Chondrocyte (in vitro differentiated cells): ENCODE measurements around the gene SND1. TPM values are rescaled to one million over a fixed set of nuclear protein-coding genes. Genes with fewer than 3 reads are reported as not detected.

Experiments used
- DNase-seq: peaks from one replicate; pipeline ENCODE4 v3.0.0; 2021; ENCODE audit warnings: mixed read lengths, low spot score
- H3K27ac Mint-ChIP-seq: one replicate; pipeline ENCODE4 v1.8.0; 2021; ENCODE audit warnings: mild to moderate bottlenecking, moderate library complexity, mixed read lengths; ENCODE audit not compliant: unreplicated experiment
- H3K27me3 Mint-ChIP-seq: 2 replicates; pipeline ENCODE4 v1.8.0; 2021; ENCODE audit warnings: low read depth, mixed read lengths
- H3K36me3 Mint-ChIP-seq: 2 replicates; pipeline ENCODE4 v1.8.0; 2021; ENCODE audit warnings: low read depth, mixed read lengths
- H3K4me1 Mint-ChIP-seq: 2 replicates; pipeline ENCODE4 v1.8.0; 2021; ENCODE audit warnings: low read depth, mild to moderate bottlenecking, mixed read lengths
- H3K4me3 Mint-ChIP-seq: one replicate; pipeline ENCODE4 v1.8.0; 2021; ENCODE audit warnings: mild to moderate bottlenecking, moderate library complexity, mixed read lengths; ENCODE audit not compliant: unreplicated experiment
- H3K9me3 Mint-ChIP-seq: 2 replicates; pipeline ENCODE4 v1.8.0; 2021; ENCODE audit warnings: low read depth, mixed read lengths
- CTCF ChIP-seq: fragments of 200-600 bp; sonication (generic); IDR thresholded peaks from 2 replicates; pipeline ENCODE4 v1.5.0; 2021; ENCODE audit warnings: antibody characterized with exemption, mild to moderate bottlenecking, moderate library complexity
- total RNA-seq: library from RNA; stranded (reverse); gene quantifications from 3 replicates; pipeline ENCODE4 v1.2.1, GENCODE V29; 2021

The SND1 gene
- total RNA-seq, 1 donor from 2014 or later: 229 TPM

- no peak for DNase-seq
- Mint-ChIP-seq H3K27me3 (no peaks in the 10 kb centered on the region), H3K4me1 (peaks cover 14% of the 10 kb centered on the region), H3K4me3 (no peak overlapping the region), H3K36me3 (no peaks in the 10 kb centered on the region), H3K9me3 (no peaks in the 10 kb centered on the region), H3K27ac (no peak overlapping the region)
- no peak for TF ChIP-seq CTCF
Measured at GRCh38 chr7:128042012-128042411, 390.0 kb downstream of the SND1 start.

- H3K36me3 Mint-ChIP-seq: no peaks in the 10 kb centered on the region
- H3K9me3 Mint-ChIP-seq: no peaks in the 10 kb centered on the region
- H3K4me1 Mint-ChIP-seq: peaks cover 14% of the 10 kb centered on the region
- H3K27ac Mint-ChIP-seq: no peak overlapping the region
- H3K27me3 Mint-ChIP-seq: no peaks in the 10 kb centered on the region
- TF ChIP-seq CTCF: no peak
- no peak for DNase-seq
- H3K4me3 Mint-ChIP-seq: no peak overlapping the region
Measured at GRCh38 chr7:128044064-128044463, 392.1 kb downstream of the SND1 start.

- H3K4me1 Mint-ChIP-seq: peaks cover 14% of the 10 kb centered on the region
- H3K9me3 Mint-ChIP-seq: no peaks in the 10 kb centered on the region
- H3K4me3 Mint-ChIP-seq: no peak overlapping the region
- no peaks in the 10 kb centered on the region for H3K36me3 Mint-ChIP-seq
- DNase-seq: no peak
- no peak for TF ChIP-seq CTCF
- no peaks in the 10 kb centered on the region for H3K27me3 Mint-ChIP-seq
- no peak overlapping the region for H3K27ac Mint-ChIP-seq
Measured at GRCh38 chr7:128045158-128045557, 393.2 kb downstream of the SND1 start.

- no peak for TF ChIP-seq CTCF
- Mint-ChIP-seq H3K4me3 (no peak overlapping the region), H3K27me3 (no peaks in the 10 kb centered on the region), H3K36me3 (no peaks in the 10 kb centered on the region), H3K27ac (no peak overlapping the region), H3K4me1 (peaks cover 9% of the 10 kb centered on the region), H3K9me3 (no peaks in the 10 kb centered on the region)
- DNase-seq: no peak
Measured at GRCh38 chr7:128045766-128046165, 393.8 kb downstream of the SND1 start.

GRCh38 chr7:128052404-128052803, 400.4 kb downstream of the SND1 start:
- Mint-ChIP-seq H3K36me3 (no peaks in the 10 kb centered on the region), H3K27me3 (no peaks in the 10 kb centered on the region), H3K9me3 (no peaks in the 10 kb centered on the region), H3K27ac (no peak overlapping the region), H3K4me3 (no peak overlapping the region), H3K4me1 (peaks cover 37% of the 10 kb centered on the region)
- no peak for DNase-seq
- no peak for TF ChIP-seq CTCF
